ENCODE data around the gene PRSS12. TPM values are rescaled to one million over a fixed set of nuclear protein-coding genes. Genes with fewer than 3 reads are reported as not detected.

PRSS12 gene
- total RNA-seq, 1 donor from 2014 or later = 8.5 TPM

- TF ChIP-seq CTCF (IDR thresholded peaks at IDR 0.05) = no peak
- Histone ChIP-seq H3K4me1 (no peaks in the 10 kb centered on the region), H3K27me3 (ENCODE audit: low read depth) (no peaks in the 10 kb centered on the region), H3K4me3 (no peak overlapping the region), H3K9me3 (no peaks in the 10 kb centered on the region), H3K36me3 (no peaks in the 10 kb centered on the region), H3K27ac (no peak overlapping the region)
- no peak for ATAC-seq
- intact Hi-C loops (cut with DNase I) = no loop called here
- no peak for DNase-seq
Observed at GRCh38 chr4:118331352-118331751, 21.5 kb downstream of the PRSS12 start.

- Histone ChIP-seq H3K36me3 (no peaks in the 10 kb centered on the region), H3K9me3 (no peaks in the 10 kb centered on the region), H3K4me1 (no peaks in the 10 kb centered on the region), H3K27me3 (ENCODE audit: low read depth) (no peaks in the 10 kb centered on the region), H3K4me3 (no peak overlapping the region), H3K27ac (no peak overlapping the region)
- intact Hi-C loops (cut with DNase I) = no loop called here
- no peak for TF ChIP-seq CTCF (IDR thresholded peaks at IDR 0.05)
- DNase-seq (no peak), ATAC-seq (no peak)
Observed at GRCh38 chr4:118329849-118330248, 23.0 kb downstream of the PRSS12 start.

- no peaks in the 10 kb centered on the region for H3K4me1 ChIP-seq
- TF ChIP-seq CTCF (IDR thresholded peaks at IDR 0.05) = no peak
- intact Hi-C loops (cut with DNase I) = no loop called here
- ATAC-seq (no peak), DNase-seq (no peak)
- no peak overlapping the region for H3K27ac ChIP-seq
- no peaks in the 10 kb centered on the region for H3K27me3 ChIP-seq (ENCODE audit: low read depth)
- H3K4me3 ChIP-seq = no peak overlapping the region
- H3K36me3 ChIP-seq = no peaks in the 10 kb centered on the region
- no peaks in the 10 kb centered on the region for H3K9me3 ChIP-seq
Observed at GRCh38 chr4:118327554-118328241, 25.1 kb downstream of the PRSS12 start.

- intact Hi-C loops (cut with DNase I) = no loop called here
- Histone ChIP-seq H3K4me3 (no peak overlapping the region), H3K27me3 (ENCODE audit: low read depth) (no peaks in the 10 kb centered on the region), H3K27ac (no peak overlapping the region), H3K4me1 (no peaks in the 10 kb centered on the region), H3K9me3 (no peaks in the 10 kb centered on the region), H3K36me3 (no peaks in the 10 kb centered on the region)
- no peak for DNase-seq
- no peak for ATAC-seq
- TF ChIP-seq CTCF (IDR thresholded peaks at IDR 0.05) = no peak
Observed at GRCh38 chr4:118326585-118326984, 26.2 kb downstream of the PRSS12 start.

GRCh38 chr4:118325431-118325830 is 27.4 kb downstream of the PRSS12 start:
- H3K27me3 ChIP-seq (ENCODE audit: low read depth) = no peaks in the 10 kb centered on the region
- no peaks in the 10 kb centered on the region for H3K9me3 ChIP-seq
- H3K36me3 ChIP-seq = no peaks in the 10 kb centered on the region
- no peaks in the 10 kb centered on the region for H3K4me1 ChIP-seq
- H3K27ac ChIP-seq = no peak overlapping the region
- intact Hi-C loops (cut with DNase I) = no loop called here
- no peak for TF ChIP-seq CTCF (IDR thresholded peaks at IDR 0.05)
- no peak for DNase-seq
- no peak for ATAC-seq
- no peak overlapping the region for H3K4me3 ChIP-seq

Measured in lower lobe of right lung (tissue), 2 donors.